ENCODE results near the gene SDHB. TPM values are rescaled to one million over a fixed set of nuclear protein-coding genes. Genes with fewer than 3 reads are reported as not detected.

The SDHB gene
- total and polyA plus RNA-seq, 2 of the 13 experiments (the other 11 are each of a cell fraction or from before 2014, with no cell fraction given) = 136 to 142 TPM

DNA sequence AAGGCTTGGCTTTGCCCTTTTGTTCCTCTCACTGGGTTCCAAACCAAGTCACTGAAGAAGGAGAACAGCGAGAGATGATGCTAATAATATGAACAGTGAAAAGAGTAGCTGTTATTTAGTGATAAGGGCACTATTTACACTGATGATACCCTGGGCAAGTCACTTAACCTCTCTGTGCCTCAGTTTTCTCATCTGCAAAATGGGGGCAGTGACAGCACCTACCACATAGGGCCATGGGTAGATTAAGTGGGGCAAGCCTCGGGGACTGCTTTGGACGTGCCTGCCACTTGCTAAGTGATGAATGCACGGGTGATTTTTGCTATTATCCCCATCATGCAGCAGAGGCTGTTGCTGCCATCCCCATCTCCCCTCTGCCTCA lies 51.3 kb downstream of the SDHB start:
- POLR2A ChIA-PET = no interaction called here

DNA sequence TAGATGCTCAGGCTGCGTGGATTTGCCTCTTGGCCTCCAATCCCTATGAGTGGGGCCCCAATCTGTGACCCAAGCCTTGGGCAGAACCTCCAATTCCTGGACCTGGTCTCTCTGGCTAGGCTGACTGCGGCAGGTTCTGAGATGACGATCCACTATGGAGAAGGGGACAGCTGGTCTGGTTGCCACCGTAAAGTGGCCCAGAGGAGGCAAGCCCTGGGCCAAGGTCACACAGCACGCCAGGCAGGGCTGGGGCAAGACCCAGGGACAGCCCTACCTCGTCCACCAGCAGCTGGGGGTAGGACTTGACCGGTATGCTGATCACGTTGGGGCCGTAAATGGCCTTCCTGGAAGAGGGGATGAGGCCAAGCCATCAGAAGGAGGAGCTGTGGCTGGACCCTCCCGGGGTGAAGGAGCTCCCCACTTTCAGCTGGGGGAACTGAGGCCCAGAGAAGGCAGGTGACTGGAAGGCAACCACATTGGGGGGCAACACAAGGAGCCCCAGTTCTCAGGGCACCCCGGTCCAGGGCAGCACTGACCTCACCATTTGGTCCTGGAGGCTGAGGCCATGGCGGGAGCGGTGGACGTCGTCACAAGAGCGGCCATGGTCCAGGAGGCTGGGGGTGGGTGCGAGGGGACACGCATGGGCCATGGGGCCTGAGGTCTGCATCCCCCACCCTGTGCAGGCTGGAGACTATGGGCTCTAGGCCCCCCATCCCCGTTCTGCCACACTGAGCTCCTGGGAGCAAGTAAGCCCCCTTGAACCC lies 51.9 kb downstream of the SDHB start:
- in situ Hi-C loops (cut with HindIII; ENCODE audit: extremely low pct_ligation_motif_present, low pct_unique_long_range_greater_than_20kb) (no loop called here), intact Hi-C loops (cut with micrococcal nuclease; ENCODE audit: unreplicated experiment) (no loop called here)
- ATAC-seq (no peak), DNase-seq (ENCODE audit: low spot score) (no peak), FAIRE-seq (no peak)
- WGBS (ENCODE audit: low lambda C conversion rate) = 96% methylated on average over 9 of the region's 19 CpGs
- no peak overlapping the region for H3K4me2 ChIP-seq (ENCODE audit: low read depth, low read length)
- peaks cover 8 to 22% of the 10 kb centered on the region in 2 experiments; a peak in 3 of 5 replicates for H3K36me3 ChIP-seq (replicated peaks in 1 of 2; ENCODE audit: control insufficient read depth in 1 of 2, insufficient read depth in 2 of 2, low read length in 2 of 2)
- no peaks in the 10 kb centered on the region for H3K27me3 ChIP-seq (ENCODE audit: control insufficient read depth in 1 of 2, insufficient read depth in 2 of 2, low read length in 2 of 2)
- TF ChIP-seq, protein P1, sequence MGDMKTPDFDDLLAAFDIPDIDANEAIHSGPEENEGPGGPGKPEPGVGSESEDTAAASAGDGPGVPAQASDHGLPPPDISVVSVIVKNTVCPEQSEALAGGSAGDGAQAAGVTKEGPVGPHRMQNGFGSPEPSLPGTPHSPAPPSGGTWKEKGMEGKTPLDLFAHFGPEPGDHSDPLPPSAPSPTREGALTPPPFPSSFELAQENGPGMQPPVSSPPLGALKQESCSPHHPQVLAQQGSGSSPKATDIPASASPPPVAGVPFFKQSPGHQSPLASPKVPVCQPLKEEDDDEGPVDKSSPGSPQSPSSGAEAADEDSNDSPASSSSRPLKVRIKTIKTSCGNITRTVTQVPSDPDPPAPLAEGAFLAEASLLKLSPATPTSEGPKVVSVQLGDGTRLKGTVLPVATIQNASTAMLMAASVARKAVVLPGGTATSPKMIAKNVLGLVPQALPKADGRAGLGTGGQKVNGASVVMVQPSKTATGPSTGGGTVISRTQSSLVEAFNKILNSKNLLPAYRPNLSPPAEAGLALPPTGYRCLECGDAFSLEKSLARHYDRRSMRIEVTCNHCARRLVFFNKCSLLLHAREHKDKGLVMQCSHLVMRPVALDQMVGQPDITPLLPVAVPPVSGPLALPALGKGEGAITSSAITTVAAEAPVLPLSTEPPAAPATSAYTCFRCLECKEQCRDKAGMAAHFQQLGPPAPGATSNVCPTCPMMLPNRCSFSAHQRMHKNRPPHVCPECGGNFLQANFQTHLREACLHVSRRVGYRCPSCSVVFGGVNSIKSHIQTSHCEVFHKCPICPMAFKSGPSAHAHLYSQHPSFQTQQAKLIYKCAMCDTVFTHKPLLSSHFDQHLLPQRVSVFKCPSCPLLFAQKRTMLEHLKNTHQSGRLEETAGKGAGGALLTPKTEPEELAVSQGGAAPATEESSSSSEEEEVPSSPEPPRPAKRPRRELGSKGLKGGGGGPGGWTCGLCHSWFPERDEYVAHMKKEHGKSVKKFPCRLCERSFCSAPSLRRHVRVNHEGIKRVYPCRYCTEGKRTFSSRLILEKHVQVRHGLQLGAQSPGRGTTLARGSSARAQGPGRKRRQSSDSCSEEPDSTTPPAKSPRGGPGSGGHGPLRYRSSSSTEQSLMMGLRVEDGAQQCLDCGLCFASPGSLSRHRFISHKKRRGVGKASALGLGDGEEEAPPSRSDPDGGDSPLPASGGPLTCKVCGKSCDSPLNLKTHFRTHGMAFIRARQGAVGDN (CRISPR knock-in tag; IDR thresholded peaks at IDR 0.05) = 0 out of 2 replicates have a peak, but pooled peaks have one; percentile 12
- TF ChIP-seq ZNF768 (CRISPR knock-in tag; IDR thresholded peaks at IDR 0.05) (peak; percentile 98), ZNF207 (IDR thresholded peaks at IDR 0.05; ENCODE audit: borderline replicate concordance) (no peak)
- TF ChIP-seq, protein P2, sequence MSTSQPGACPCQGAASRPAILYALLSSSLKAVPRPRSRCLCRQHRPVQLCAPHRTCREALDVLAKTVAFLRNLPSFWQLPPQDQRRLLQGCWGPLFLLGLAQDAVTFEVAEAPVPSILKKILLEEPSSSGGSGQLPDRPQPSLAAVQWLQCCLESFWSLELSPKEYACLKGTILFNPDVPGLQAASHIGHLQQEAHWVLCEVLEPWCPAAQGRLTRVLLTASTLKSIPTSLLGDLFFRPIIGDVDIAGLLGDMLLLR (CRISPR knock-in tag; IDR thresholded peaks at IDR 0.05) = 0 out of 2 replicates have a peak, but pooled peaks have one; percentile 16
- no peak overlapping the region for H3K9ac ChIP-seq (ENCODE audit: insufficient read depth, low read depth, low read length)
- ChIA-PET POLR2A (no interaction called here), CTCF (ENCODE audit: low intra/inter-chr PET ratio, low total read pairs) (no interaction called here)
- H3K4me1 ChIP-seq (ENCODE audit: insufficient read depth, low read length) = no peaks in the 10 kb centered on the region
- H3K9me3 ChIP-seq (ENCODE audit: low read length) = no peaks in the 10 kb centered on the region
- H3K4me3 ChIP-seq (replicated peaks in 1 of 3; ENCODE audit: insufficient read depth in 1 of 3, low read depth in 2 of 3, low read length in 3 of 3) = no peak overlapping the region
- H4K20me1 ChIP-seq (ENCODE audit: insufficient read depth, low read length) = no peaks in the 10 kb centered on the region
- no peaks in the 10 kb centered on the region for H3K79me2 ChIP-seq (ENCODE audit: insufficient read depth, low read length)
- BruUV-seq (replicated peaks) = no TSS peak
- no peak overlapping the region for H3K27ac ChIP-seq (ENCODE audit: extremely low read length, insufficient read depth, low read length)
- no peak overlapping the region for H2AFZ ChIP-seq (ENCODE audit: low read length)

More for the DNA sequence above, 51.3 kb downstream of the SDHB start:
- Histone ChIP-seq H3K4me3 (replicated peaks in 1 of 3; ENCODE audit: insufficient read depth in 1 of 3, low read depth in 2 of 3, low read length in 3 of 3) (no peak overlapping the region), H3K4me2 (ENCODE audit: low read depth, low read length) (no peak overlapping the region), H3K27ac (ENCODE audit: extremely low read length, insufficient read depth, low read length) (no peak overlapping the region), H3K79me2 (ENCODE audit: insufficient read depth, low read length) (no peaks in the 10 kb centered on the region), H3K36me3 (replicated peaks in 1 of 2; ENCODE audit: control insufficient read depth in 1 of 2, insufficient read depth in 2 of 2, low read length in 2 of 2) (peaks cover 8 to 22% of the 10 kb centered on the region in 2 experiments; a peak in 3 of 5 replicates), H3K27me3 (ENCODE audit: control insufficient read depth in 1 of 2, insufficient read depth in 2 of 2, low read length in 2 of 2) (no peaks in the 10 kb centered on the region), H3K9ac (ENCODE audit: insufficient read depth, low read depth, low read length) (no peak overlapping the region), H4K20me1 (ENCODE audit: insufficient read depth, low read length) (no peaks in the 10 kb centered on the region), H3K4me1 (ENCODE audit: insufficient read depth, low read length) (no peaks in the 10 kb centered on the region), H2AFZ (ENCODE audit: low read length) (no peak overlapping the region), H3K9me3 (ENCODE audit: low read length) (no peaks in the 10 kb centered on the region)
- intact Hi-C loops (cut with micrococcal nuclease; ENCODE audit: unreplicated experiment) (no loop called here), in situ Hi-C loops (cut with HindIII; ENCODE audit: extremely low pct_ligation_motif_present, low pct_unique_long_range_greater_than_20kb) (no loop called here)
- TF ChIP-seq ZNF629 (CRISPR knock-in tag; conservative IDR thresholded peaks at IDR 0.05) (peak; percentile 87), TCF7 (IDR thresholded peaks at IDR 0.05; ENCODE audit: low read depth) (no peak)
- 90% methylated on average over 2 of the region's 4 CpGs for WGBS (ENCODE audit: low lambda C conversion rate)
- DNase-seq (ENCODE audit: low spot score) (no peak), FAIRE-seq (no peak), ATAC-seq (no peak)
- no TSS peak for BruUV-seq (replicated peaks)
- CTCF ChIA-PET (ENCODE audit: low intra/inter-chr PET ratio, low total read pairs) = no interaction called here

All from HepG2 (cell line).